ENCODE results near the gene RPL22. TPM values are rescaled to one million over a fixed set of nuclear protein-coding genes. Genes with fewer than 3 reads are reported as not detected.

RPL22 gene
- total and polyA plus RNA-seq, 4 donors = 38.9 to 105 (median 77.3) TPM

- no peaks in the 10 kb centered on the region for H3K4me1 ChIP-seq (ENCODE audit: control insufficient read depth in 4 of 4, insufficient read depth in 4 of 4, low read length in 3 of 4)
- no peak for TF ChIP-seq HNF4A (conservative IDR thresholded peaks at IDR 0.05)
- no peak for TF ChIP-seq JUND (IDR thresholded peaks at IDR 0.05)
- no peak for TF ChIP-seq TAF1 (conservative IDR thresholded peaks at IDR 0.05)
- no peak for TF ChIP-seq FOXA2 (IDR thresholded peaks at IDR 0.05)
- no peak for TF ChIP-seq YY1 (IDR thresholded peaks at IDR 0.05)
- no peak for TF ChIP-seq FOXA1 (IDR thresholded peaks at IDR 0.05)
- TF ChIP-seq RAD21 (IDR thresholded peaks at IDR 0.05) = no peak
- TF ChIP-seq EGR1 (IDR thresholded peaks at IDR 0.05; ENCODE audit: low read depth in 2 of 2) = no peak
- TF ChIP-seq ZBTB33 (IDR thresholded peaks at IDR 0.05) = no peak
- no peak for TF ChIP-seq NR2F2 (IDR thresholded peaks at IDR 0.05)
- no peak for TF ChIP-seq SP1 (IDR thresholded peaks at IDR 0.05)
- no peak overlapping the region for H3K4me3 ChIP-seq (ENCODE audit: low read depth in 1 of 3, low read length in 3 of 3)
- H3K27ac ChIP-seq (ENCODE audit: low read depth in 1 of 2, low read length in 2 of 2) = no peak overlapping the region
- no peaks in the 10 kb centered on the region for H3K27me3 ChIP-seq (ENCODE audit: control insufficient read depth in 4 of 4, insufficient read depth in 4 of 4, low read length in 3 of 4)
- H3K9ac ChIP-seq (ENCODE audit: low read depth in 1 of 2, low read length in 2 of 2) = no peak overlapping the region
- H3K36me3 ChIP-seq (ENCODE audit: control insufficient read depth in 4 of 4, insufficient read depth in 3 of 4, low read depth in 1 of 4, low read length in 3 of 4) = no peaks in the 10 kb centered on the region
- no peak for DNase-seq (ENCODE audit: low spot score)
- no peaks in the 10 kb centered on the region for H3K9me3 ChIP-seq (ENCODE audit: control insufficient read depth in 4 of 4, low read length in 3 of 4)
- WGBS = 84% methylated on average over 26 of the region's 26 CpGs
Measured at GRCh38 chr1:6154525-6155319, 44.7 kb downstream of the RPL22 start.

- Histone ChIP-seq H3K36me3 (ENCODE audit: control insufficient read depth in 4 of 4, insufficient read depth in 3 of 4, low read depth in 1 of 4, low read length in 3 of 4) (no peaks in the 10 kb centered on the region), H3K27ac (ENCODE audit: low read depth in 1 of 2, low read length in 2 of 2) (no peak overlapping the region), H3K27me3 (ENCODE audit: control insufficient read depth in 4 of 4, insufficient read depth in 4 of 4, low read length in 3 of 4) (no peaks in the 10 kb centered on the region), H3K9ac (ENCODE audit: low read depth in 1 of 2, low read length in 2 of 2) (no peak overlapping the region), H3K4me3 (ENCODE audit: low read depth in 1 of 3, low read length in 3 of 3) (no peak overlapping the region), H3K4me1 (ENCODE audit: control insufficient read depth in 4 of 4, insufficient read depth in 4 of 4, low read length in 3 of 4) (peaks cover 0 to 4% (median 0%) of the 10 kb centered on the region in 4 donors), H3K9me3 (ENCODE audit: control insufficient read depth in 4 of 4, low read length in 3 of 4) (no peaks in the 10 kb centered on the region)
- 85% methylated on average over 7 of the region's 7 CpGs for WGBS
- DNase-seq (ENCODE audit: low spot score) = no peak
- TF ChIP-seq RAD21 (IDR thresholded peaks at IDR 0.05) (no peak), YY1 (IDR thresholded peaks at IDR 0.05) (no peak), GABPA (IDR thresholded peaks at IDR 0.05 in 1 of 2, conservative IDR thresholded peaks at IDR 0.05 in 1 of 2) (no peak), EGR1 (IDR thresholded peaks at IDR 0.05; ENCODE audit: low read depth in 2 of 2) (no peak), RXRA (IDR thresholded peaks at IDR 0.05) (no peak), FOXA2 (IDR thresholded peaks at IDR 0.05) (no peak), TAF1 (conservative IDR thresholded peaks at IDR 0.05) (no peak), CTCF (IDR thresholded peaks at IDR 0.05; ENCODE audit: low read depth, low read length, missing input control) (no peak), ZBTB33 (IDR thresholded peaks at IDR 0.05) (no peak), NR2F2 (IDR thresholded peaks at IDR 0.05) (no peak), HNF4A (conservative IDR thresholded peaks at IDR 0.05) (no peak), HNF4G (IDR thresholded peaks at IDR 0.05) (no peak), SP1 (IDR thresholded peaks at IDR 0.05) (no peak)
- TF ChIP-seq, protein P1, sequence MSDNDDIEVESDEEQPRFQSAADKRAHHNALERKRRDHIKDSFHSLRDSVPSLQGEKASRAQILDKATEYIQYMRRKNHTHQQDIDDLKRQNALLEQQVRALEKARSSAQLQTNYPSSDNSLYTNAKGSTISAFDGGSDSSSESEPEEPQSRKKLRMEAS (IDR thresholded peaks at IDR 0.05) = no peak
- TF ChIP-seq, protein P2, sequence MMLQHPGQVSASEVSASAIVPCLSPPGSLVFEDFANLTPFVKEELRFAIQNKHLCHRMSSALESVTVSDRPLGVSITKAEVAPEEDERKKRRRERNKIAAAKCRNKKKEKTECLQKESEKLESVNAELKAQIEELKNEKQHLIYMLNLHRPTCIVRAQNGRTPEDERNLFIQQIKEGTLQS (IDR thresholded peaks at IDR 0.05) = no peak
- TF ChIP-seq, protein P3, sequence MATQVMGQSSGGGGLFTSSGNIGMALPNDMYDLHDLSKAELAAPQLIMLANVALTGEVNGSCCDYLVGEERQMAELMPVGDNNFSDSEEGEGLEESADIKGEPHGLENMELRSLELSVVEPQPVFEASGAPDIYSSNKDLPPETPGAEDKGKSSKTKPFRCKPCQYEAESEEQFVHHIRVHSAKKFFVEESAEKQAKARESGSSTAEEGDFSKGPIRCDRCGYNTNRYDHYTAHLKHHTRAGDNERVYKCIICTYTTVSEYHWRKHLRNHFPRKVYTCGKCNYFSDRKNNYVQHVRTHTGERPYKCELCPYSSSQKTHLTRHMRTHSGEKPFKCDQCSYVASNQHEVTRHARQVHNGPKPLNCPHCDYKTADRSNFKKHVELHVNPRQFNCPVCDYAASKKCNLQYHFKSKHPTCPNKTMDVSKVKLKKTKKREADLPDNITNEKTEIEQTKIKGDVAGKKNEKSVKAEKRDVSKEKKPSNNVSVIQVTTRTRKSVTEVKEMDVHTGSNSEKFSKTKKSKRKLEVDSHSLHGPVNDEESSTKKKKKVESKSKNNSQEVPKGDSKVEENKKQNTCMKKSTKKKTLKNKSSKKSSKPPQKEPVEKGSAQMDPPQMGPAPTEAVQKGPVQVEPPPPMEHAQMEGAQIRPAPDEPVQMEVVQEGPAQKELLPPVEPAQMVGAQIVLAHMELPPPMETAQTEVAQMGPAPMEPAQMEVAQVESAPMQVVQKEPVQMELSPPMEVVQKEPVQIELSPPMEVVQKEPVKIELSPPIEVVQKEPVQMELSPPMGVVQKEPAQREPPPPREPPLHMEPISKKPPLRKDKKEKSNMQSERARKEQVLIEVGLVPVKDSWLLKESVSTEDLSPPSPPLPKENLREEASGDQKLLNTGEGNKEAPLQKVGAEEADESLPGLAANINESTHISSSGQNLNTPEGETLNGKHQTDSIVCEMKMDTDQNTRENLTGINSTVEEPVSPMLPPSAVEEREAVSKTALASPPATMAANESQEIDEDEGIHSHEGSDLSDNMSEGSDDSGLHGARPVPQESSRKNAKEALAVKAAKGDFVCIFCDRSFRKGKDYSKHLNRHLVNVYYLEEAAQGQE (IDR thresholded peaks at IDR 0.05) = no peak
Measured at GRCh38 chr1:6152882-6153281, 46.5 kb downstream of the RPL22 start.
